A673 (cell line): Measurements from ENCODE around the gene SLC3A2. TPM values are rescaled to one million over a fixed set of nuclear protein-coding genes. Genes with fewer than 3 reads are reported as not detected.

Experiments used
- BruUV-seq: library from RNA; stranded (reverse); fragments of 400-500 nt; replicated peaks from 2 replicates; lab custom pipeline; 2021; lab: Mats Ljungman, UMichigan
- CTCF ChIA-PET: fragments of 300-600 bp; sonication (Branson Sonifier 250); formaldehyde crosslinking; loops from one replicate; lab custom pipeline; 2022; ENCODE audit warnings: antibody characterized with exemption; lab: Charles Lee
- POLR2A ChIA-PET: fragments of 300-600 bp; sonication (Branson Sonifier 250); formaldehyde crosslinking; loops from one replicate; lab custom pipeline; 2022; ENCODE audit warnings: antibody characterized with exemption; ENCODE audit not compliant: low non-redundant PET; lab: Charles Lee
- DNase-seq: peaks from one replicate; pipeline ENCODE4 v3.0.0-alpha.2; 2015; ENCODE audit warnings: low spot score
- H3K27ac ChIP-seq: fragments of 200-600 bp; sonication (generic); 2 replicates; pipeline ENCODE4 v1.5.1; 2016; ENCODE audit warnings: mixed run types, low read depth, mild to moderate bottlenecking, mixed read lengths, antibody characterized with exemption, low read length; ENCODE audit not compliant: poor library complexity, severe bottlenecking
- H3K27me3 ChIP-seq: fragments of 200-600 bp; sonication (generic); replicated peaks from 2 replicates; pipeline ENCODE4 v1.6.1; 2017; ENCODE audit warnings: mixed run types, low read depth, mild to moderate bottlenecking, mixed read lengths, antibody characterized with exemption, low read length; ENCODE audit not compliant: insufficient read depth, poor library complexity
- H3K36me3 ChIP-seq: fragments of 200-600 bp; sonication (generic); 2 replicates; pipeline ENCODE4 v1.6.1; 2016; ENCODE audit warnings: mixed run types, mild to moderate bottlenecking, mixed read lengths, antibody characterized with exemption, low read length; ENCODE audit not compliant: insufficient read depth, poor library complexity, severe bottlenecking
- H3K4me1 ChIP-seq: fragments of 200-600 bp; sonication (generic); 2 replicates; pipeline ENCODE4 v1.6.1; 2017; ENCODE audit warnings: mixed run types, mild to moderate bottlenecking, mixed read lengths, antibody characterized with exemption, low read length; ENCODE audit not compliant: insufficient read depth, poor library complexity, severe bottlenecking
- H3K4me3 ChIP-seq: fragments of 200-600 bp; sonication (generic); 2 replicates; pipeline ENCODE4 v1.5.1; 2016; ENCODE audit warnings: low read depth, mixed run types, mild to moderate bottlenecking, mixed read lengths, low read length; ENCODE audit not compliant: poor library complexity, severe bottlenecking
- H3K9me3 ChIP-seq: fragments of 200-600 bp; sonication (generic); 2 replicates; pipeline ENCODE4 v1.6.1; 2016; ENCODE audit warnings: mixed run types, low read depth, mild to moderate bottlenecking, mixed read lengths, antibody characterized with exemption, low read length; ENCODE audit not compliant: poor library complexity, severe bottlenecking
- CTCF ChIP-seq: fragments of 300-800, 200-600 bp; sonication (generic); conservative IDR thresholded peaks from 2 replicates; pipeline ENCODE4 v1.5.1; 2017; ENCODE audit warnings: low read depth, mild to moderate bottlenecking, antibody characterized with exemption, low read length, moderate library complexity, mixed read lengths
- EZH2 ChIP-seq: fragments of 200-600 bp; sonication (generic); IDR thresholded peaks from 2 replicates; pipeline ENCODE4 v1.6.1; 2017; ENCODE audit warnings: borderline replicate concordance, low read depth, mild to moderate bottlenecking, mixed read lengths, antibody characterized with exemption, low read length; ENCODE audit not compliant: poor library complexity, severe bottlenecking
- intact Hi-C: fragments of 100-400 bp; cut with micrococcal nuclease; formaldehyde crosslinking; loops from one replicate; pipeline ENCODE4 v1.10.0; 2022; ENCODE audit not compliant: unreplicated experiment
- total RNA-seq: library from RNA; stranded (reverse); gene quantifications from 2 replicates; pipeline ENCODE4 v1.2.3, GENCODE V29; 2021

SLC3A2 gene
- total RNA-seq, 1 experiment from 2014 or later, result 511 TPM

GRCh38 chr11:62882788-62883501, 2.2 kb downstream of the SLC3A2 start:
- no TSS peak for BruUV-seq
- peaks cover 59% of the 10 kb centered on the region for H3K4me1 ChIP-seq
- H3K36me3 ChIP-seq, result peaks cover 64% of the 10 kb centered on the region
- H3K9me3 ChIP-seq, result no peaks in the 10 kb centered on the region
- H3K4me3 ChIP-seq, result peak overlapping the region; percentile 72
- intact Hi-C loops, result loop anchor here (5.0 kb wide), 1 partner anchor 96 kb away; the partner anchor contains the start of gene TMEM179B
- TF ChIP-seq CTCF (no peak), EZH2 (no peak)
- H3K27ac ChIP-seq, result peak overlapping the region; percentile 98
- POLR2A ChIA-PET, result interaction anchor here (0.7 kb wide), 1 partner anchor 181 kb away, joined by 6 read pairs; no protein-coding TSS in a partner anchor
- H3K27me3 ChIP-seq, result no peaks in the 10 kb centered on the region
- no peak for DNase-seq
- CTCF ChIA-PET, result interaction anchor here (0.5 to 1.2 kb wide), 2 partner anchors 23 to 42 kb away, joined by 3 to 11 read pairs; no protein-coding TSS in a partner anchor

- CTCF ChIA-PET, result interaction anchor here (0.5 to 1.3 kb wide), 4 partner anchors 18 to 138 kb away, joined by 3 to 7 read pairs (median 6); no protein-coding TSS in a partner anchor
- POLR2A ChIA-PET, result interaction anchor here (0.5 kb wide), 1 partner anchor 210 kb away, joined by 4 read pairs; no protein-coding TSS in a partner anchor
- H3K4me3 ChIP-seq, result peak overlapping the region; percentile 72
- H3K27me3 ChIP-seq, result no peaks in the 10 kb centered on the region
- intact Hi-C loops, result loop anchor here (5.0 kb wide), 1 partner anchor 96 kb away; the partner anchor contains the start of gene TMEM179B
- no peaks in the 10 kb centered on the region for H3K9me3 ChIP-seq
- peak overlapping the region; percentile 98 for H3K27ac ChIP-seq
- H3K36me3 ChIP-seq, result peaks cover 71% of the 10 kb centered on the region
- TF ChIP-seq CTCF, result no peak
- BruUV-seq, result no TSS peak
- peaks cover 59% of the 10 kb centered on the region for H3K4me1 ChIP-seq
- DNase-seq, result no peak
These were observed 3.0 kb downstream of the SLC3A2 start for GRCh38 chr11:62883673-62884072.

- BruUV-seq, result no TSS peak
- peak overlapping the region; percentile 15 for H3K4me3 ChIP-seq
- intact Hi-C loops, result no loop called here
- H3K27ac ChIP-seq, result peak overlapping the region; percentile 41
- no peaks in the 10 kb centered on the region for H3K27me3 ChIP-seq
- H3K9me3 ChIP-seq, result no peaks in the 10 kb centered on the region
- ChIA-PET CTCF (no interaction called here), POLR2A (interaction anchor here (0.6 to 0.8 kb wide), 4 partner anchors 10 to 138 kb away, joined by 3 to 18 read pairs (median 4); no protein-coding TSS in a partner anchor)
- peaks cover 87% of the 10 kb centered on the region for H3K36me3 ChIP-seq
- DNase-seq, result no peak
- TF ChIP-seq EZH2 (no peak), CTCF (no peak)
- peaks cover 48% of the 10 kb centered on the region for H3K4me1 ChIP-seq
These were observed 4.5 kb downstream of the SLC3A2 start for GRCh38 chr11:62885137-62885750.
